Adipocyte (in vitro differentiated cells): ENCODE data around the gene PGAP3.
"Not testable (repeated sequence)": the region's sequence is repeated elsewhere in the genome, so short reads cannot be mapped to it uniquely, and the experiment has no call there.

Experiments used
- DNase-seq: peaks from one replicate; pipeline ENCODE4 v3.0.0-alpha.2; 2015; ENCODE audit warnings: low read depth
- H3K27me3 ChIP-seq: replicated peaks from 2 replicates; pipeline ENCODE4 v1.7.0; 2013; ENCODE audit warnings: mild to moderate bottlenecking, low read length, moderate library complexity; ENCODE audit not compliant: control insufficient read depth, insufficient read depth
- H3K36me3 ChIP-seq: 2 replicates; pipeline ENCODE4 v1.7.0; 2013; ENCODE audit warnings: low read length, mild to moderate bottlenecking, moderate library complexity; ENCODE audit not compliant: control insufficient read depth, insufficient read depth, severe bottlenecking
- H3K4me1 ChIP-seq: 2 replicates; pipeline ENCODE4 v1.7.0; 2013; ENCODE audit warnings: mild to moderate bottlenecking, low read length, moderate library complexity; ENCODE audit not compliant: control insufficient read depth, insufficient read depth
- H3K4me3 ChIP-seq: 2 replicates; pipeline ENCODE4 v1.7.0; 2013; ENCODE audit warnings: mild to moderate bottlenecking, low read length, moderate library complexity
- H3K9ac ChIP-seq: 2 replicates; pipeline ENCODE4 v1.7.0; 2013; ENCODE audit warnings: mild to moderate bottlenecking, low read length, moderate library complexity
- H3K9me3 ChIP-seq: 2 replicates; pipeline ENCODE4 v1.7.0; 2013; ENCODE audit warnings: mild to moderate bottlenecking, low read length, moderate library complexity; ENCODE audit not compliant: control insufficient read depth

Gene PGAP3

DNA sequence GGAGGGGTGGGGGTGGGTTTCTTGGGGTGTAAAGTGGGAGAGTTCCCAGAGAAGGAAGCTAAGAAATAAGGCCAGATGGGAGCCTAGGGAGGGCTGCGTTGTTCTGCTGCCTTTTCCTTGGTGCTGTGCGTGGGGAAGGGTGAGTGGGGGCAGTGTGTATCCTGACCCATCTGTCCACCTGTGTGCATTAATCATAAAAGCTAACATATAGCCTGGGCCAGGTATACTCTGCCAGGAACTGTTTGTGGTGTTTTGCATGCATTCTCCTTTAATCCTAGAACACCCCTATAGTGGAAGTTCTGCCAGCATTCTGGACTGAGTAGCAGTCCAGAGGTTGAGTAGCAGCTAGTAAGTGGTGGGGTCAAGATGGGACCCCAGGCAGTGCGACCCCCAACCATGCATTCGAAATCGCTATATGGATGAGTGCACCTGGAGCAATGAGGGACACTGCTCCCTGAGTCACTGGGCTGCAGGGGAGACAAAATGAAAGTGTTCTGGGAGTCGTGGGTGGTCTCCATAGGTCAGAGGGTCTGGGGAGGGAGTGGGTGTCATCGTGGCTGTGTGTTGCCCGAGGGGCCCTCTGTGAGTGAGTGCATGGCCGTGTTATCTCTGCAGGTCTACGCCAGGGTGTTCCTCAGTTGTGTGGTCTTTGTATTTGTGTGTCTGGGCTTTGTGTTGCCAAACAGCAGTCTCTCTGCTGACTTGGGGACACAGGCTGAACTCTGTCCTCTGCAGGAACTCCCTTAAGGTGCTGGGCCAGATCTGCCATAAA lies 13.3 kb upstream of the PGAP3 start:
- H3K9ac ChIP-seq, result peak overlapping the region; percentile 79
- H3K9me3 ChIP-seq, result no peaks in the 10 kb centered on the region
- peak overlapping the region; percentile 84 for H3K4me3 ChIP-seq
- H3K27me3 ChIP-seq, result no peaks in the 10 kb centered on the region
- H3K4me1 ChIP-seq, result peaks cover 8% of the 10 kb centered on the region
- H3K36me3 ChIP-seq, result no peaks in the 10 kb centered on the region
- no peak for DNase-seq

DNA sequence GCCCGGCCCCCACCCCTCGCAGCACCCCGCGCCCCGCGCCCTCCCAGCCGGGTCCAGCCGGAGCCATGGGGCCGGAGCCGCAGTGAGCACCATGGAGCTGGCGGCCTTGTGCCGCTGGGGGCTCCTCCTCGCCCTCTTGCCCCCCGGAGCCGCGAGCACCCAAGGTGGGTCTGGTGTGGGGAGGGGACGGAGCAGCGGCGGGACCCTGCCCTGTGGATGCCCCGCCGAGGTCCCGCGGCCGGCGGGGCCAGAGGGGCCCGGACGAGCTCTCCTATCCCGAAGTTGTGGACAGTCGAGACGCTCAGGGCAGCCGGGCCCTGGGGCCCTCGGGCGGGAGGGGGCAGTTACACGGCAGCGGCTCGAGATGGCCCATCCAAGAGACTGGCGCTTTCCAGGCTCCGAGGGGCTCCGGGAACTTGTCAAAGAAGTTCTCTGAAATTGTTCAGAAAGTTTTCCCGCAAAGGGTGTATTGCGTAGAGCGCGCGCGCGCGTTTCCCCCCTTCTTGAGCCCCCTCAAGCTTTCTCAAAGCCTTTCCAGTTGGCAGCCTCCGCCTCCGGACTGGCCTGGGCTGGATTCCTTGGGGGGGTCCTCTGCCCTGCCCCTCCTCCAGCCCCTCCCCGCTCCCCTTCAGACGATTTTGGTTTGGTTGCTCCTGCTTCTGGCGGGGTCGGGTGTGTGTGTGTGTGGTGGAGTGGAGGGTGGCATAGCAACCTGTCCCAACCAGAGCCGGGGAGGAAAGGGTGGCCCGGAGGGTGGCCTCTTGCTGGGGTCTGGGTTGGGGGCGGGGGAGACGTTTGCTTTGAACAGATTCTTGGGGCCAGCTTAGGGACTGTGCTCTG lies 12.5 kb upstream of the PGAP3 start:
- peak overlapping the region; percentile 84 for H3K4me3 ChIP-seq
- H3K4me1 ChIP-seq, result peaks cover 8% of the 10 kb centered on the region

DNA sequence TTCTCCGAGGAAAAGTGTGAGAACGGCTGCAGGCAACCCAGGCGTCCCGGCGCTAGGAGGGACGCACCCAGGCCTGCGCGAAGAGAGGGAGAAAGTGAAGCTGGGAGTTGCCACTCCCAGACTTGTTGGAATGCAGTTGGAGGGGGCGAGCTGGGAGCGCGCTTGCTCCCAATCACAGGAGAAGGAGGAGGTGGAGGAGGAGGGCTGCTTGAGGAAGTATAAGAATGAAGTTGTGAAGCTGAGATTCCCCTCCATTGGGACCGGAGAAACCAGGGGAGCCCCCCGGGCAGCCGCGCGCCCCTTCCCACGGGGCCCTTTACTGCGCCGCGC lies 11.9 kb upstream of the PGAP3 start, which contains the start of gene ERBB2:
Gene ERBB2, plus strand, starts transcription at position 247 of the 330 bp plus-strand sequence. CDS start 175 bp downstream, outside the sequence.
- Histone ChIP-seq H3K27me3 (no peaks in the 10 kb centered on the region), H3K36me3 (no peaks in the 10 kb centered on the region), H3K4me1 (peaks cover 8% of the 10 kb centered on the region), H3K4me3 (peak within 1 kb of the TSS; percentile 84), H3K9me3 (no peaks in the 10 kb centered on the region), H3K9ac (peak within 1 kb of the TSS; percentile 79)
- peak; percentile 93 for DNase-seq

More for the DNA sequence above, 12.5 kb upstream of the PGAP3 start:
- Histone ChIP-seq H3K9me3 (no peaks in the 10 kb centered on the region), H3K9ac (peak overlapping the region; percentile 79), H3K36me3 (no peaks in the 10 kb centered on the region), H3K27me3 (no peaks in the 10 kb centered on the region)
- DNase-seq, result peak; percentile 70

DNA sequence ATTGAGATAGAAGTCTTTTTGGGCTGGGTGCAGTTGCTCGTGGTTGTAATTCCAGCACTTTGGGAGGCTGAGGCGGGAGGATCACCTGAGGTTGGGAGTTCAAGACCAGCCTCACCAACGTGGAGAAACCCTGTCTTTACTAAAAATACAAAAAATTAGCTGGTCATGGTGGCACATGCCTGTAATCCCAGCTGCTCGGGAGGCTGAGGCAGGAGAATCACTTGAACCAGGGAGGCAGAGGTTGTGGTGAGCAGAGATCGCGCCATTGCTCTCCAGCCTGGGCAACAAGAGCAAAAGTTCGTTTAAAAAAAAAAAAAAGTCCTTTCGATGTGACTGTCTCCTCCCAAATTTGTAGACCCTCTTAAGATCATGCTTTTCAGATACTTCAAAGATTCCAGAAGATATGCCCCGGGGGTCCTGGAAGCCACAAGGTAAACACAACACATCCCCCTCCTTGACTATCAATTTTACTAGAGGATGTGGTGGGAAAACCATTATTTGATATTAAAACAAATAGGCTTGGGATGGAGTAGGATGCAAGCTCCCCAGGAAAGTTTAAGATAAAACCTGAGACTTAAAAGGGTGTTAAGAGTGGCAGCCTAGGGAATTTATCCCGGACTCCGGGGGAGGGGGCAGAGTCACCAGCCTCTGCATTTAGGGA lies 11.4 kb upstream of the PGAP3 start:
- peak overlapping the region; percentile 84 for H3K4me3 ChIP-seq
- DNase-seq, H3K36me3 ChIP-seq, H3K27me3 ChIP-seq, H3K4me1 ChIP-seq, H3K9me3 ChIP-seq: not testable (repeated sequence)
- peak overlapping the region; percentile 79 for H3K9ac ChIP-seq

GRCh38 chr17:39697961-39698360 lies 10.1 kb upstream of the PGAP3 start:
- H3K27me3 ChIP-seq, result no peaks in the 10 kb centered on the region
- DNase-seq, result no peak
- H3K36me3 ChIP-seq, result no peaks in the 10 kb centered on the region
- no peak overlapping the region for H3K4me3 ChIP-seq
- no peak overlapping the region for H3K9ac ChIP-seq
- H3K9me3 ChIP-seq, result no peaks in the 10 kb centered on the region
- H3K4me1 ChIP-seq, result peaks cover 8% of the 10 kb centered on the region

GRCh38 chr17:39696731-39697130 lies 8.9 kb upstream of the PGAP3 start:
- Histone ChIP-seq H3K36me3 (no peaks in the 10 kb centered on the region), H3K4me3 (no peak overlapping the region), H3K4me1 (peaks cover 8% of the 10 kb centered on the region), H3K9ac (no peak overlapping the region), H3K27me3 (no peaks in the 10 kb centered on the region), H3K9me3 (no peaks in the 10 kb centered on the region)
- DNase-seq, result no peak

DNA sequence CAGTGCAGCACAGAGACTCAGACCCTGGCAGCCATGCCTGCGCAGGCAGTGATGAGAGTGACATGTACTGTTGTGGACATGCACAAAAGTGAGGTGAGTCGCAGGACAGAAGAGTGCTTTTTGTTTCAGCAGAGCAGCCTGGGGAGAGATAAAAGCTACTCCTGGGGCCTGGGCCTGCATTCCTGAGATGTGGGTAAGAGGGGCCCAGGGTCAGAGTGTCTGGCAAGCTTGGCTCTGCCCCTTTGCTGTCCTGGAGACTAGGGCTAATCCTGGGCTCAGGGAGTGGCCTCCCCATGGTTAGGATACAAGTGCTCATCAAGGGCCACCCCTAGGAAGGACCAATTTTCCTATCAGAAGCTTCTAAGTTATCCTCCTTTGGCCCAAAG lies 7.2 kb upstream of the PGAP3 start:
- no peaks in the 10 kb centered on the region for H3K9me3 ChIP-seq
- no peak overlapping the region for H3K9ac ChIP-seq
- no peaks in the 10 kb centered on the region for H3K36me3 ChIP-seq
- H3K27me3 ChIP-seq, result no peaks in the 10 kb centered on the region
- peaks cover 3% of the 10 kb centered on the region for H3K4me1 ChIP-seq
- no peak for DNase-seq
- H3K4me3 ChIP-seq, result no peak overlapping the region

DNA sequence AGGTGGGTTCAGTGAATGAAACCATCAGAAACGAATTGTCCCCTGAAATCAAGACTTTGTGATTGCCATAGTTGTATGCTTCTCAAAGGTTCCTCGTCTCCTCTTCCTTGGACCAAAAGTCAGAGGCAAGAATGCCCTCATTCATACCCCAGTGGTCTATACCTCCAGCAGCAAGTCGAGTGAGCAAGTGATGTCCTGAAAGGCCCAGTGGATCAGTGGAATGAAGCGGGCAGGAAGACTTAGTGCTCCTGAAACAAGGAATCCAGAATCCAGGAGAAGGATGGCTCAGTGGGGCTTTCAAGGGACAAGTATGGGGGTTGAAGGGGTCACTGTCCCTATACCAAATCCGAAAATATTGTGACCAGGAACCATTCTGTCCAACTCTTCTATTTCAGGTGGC lies 6.7 kb upstream of the PGAP3 start:
- no peaks in the 10 kb centered on the region for H3K36me3 ChIP-seq
- DNase-seq, result no peak
- peaks cover 3% of the 10 kb centered on the region for H3K4me1 ChIP-seq
- no peak overlapping the region for H3K4me3 ChIP-seq
- no peaks in the 10 kb centered on the region for H3K9me3 ChIP-seq
- no peaks in the 10 kb centered on the region for H3K27me3 ChIP-seq
- no peak overlapping the region for H3K9ac ChIP-seq

DNA sequence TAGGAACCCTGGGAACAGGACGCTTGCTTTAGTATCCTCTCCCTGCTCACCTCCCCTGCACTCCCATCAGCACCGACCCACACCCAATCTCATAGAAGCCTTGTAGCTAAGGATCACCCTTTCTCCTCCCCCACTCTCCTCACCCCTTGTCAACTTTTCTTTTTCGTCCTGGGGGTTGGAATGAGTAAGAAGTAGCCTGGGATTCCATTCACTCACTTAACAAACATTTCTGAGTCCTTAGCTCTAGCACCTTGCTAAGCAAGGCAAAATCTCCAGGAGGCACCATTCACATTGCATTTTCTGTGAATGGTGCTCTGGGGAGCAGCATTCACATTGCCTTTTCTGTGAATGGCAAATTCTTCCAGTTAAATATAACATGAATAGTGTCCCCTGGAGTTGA lies 1.1 kb upstream of the PGAP3 start:
- Histone ChIP-seq H3K36me3 (no peaks in the 10 kb centered on the region), H3K9me3 (no peaks in the 10 kb centered on the region), H3K9ac (peak overlapping the region; percentile 89), H3K4me1 (peaks cover 13% of the 10 kb centered on the region), H3K4me3 (peak overlapping the region; percentile 100), H3K27me3 (no peaks in the 10 kb centered on the region)
- DNase-seq, result no peak

DNA sequence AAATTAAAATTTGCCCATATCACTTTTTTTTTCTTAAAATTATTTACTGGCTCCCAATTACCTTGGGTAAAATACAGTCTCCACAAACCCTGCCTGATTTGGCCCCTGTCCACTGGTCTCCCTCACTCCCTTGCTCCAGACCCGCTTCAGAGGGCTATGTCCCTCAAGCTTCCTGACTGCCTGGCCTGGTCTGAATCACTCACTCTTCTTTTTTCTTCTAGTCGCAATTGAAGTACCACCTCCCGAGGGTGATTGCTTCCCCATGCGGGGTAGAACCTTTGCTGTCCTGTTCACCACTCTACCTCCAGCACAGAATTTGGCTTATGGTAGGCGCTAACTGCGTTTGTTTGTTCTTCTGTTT lies 598 bp upstream of the PGAP3 start:
- peaks cover 13% of the 10 kb centered on the region for H3K4me1 ChIP-seq
- no peaks in the 10 kb centered on the region for H3K36me3 ChIP-seq
- H3K9me3 ChIP-seq, result no peaks in the 10 kb centered on the region
- peak overlapping the region; percentile 100 for H3K4me3 ChIP-seq
- H3K9ac ChIP-seq, result peak overlapping the region; percentile 89
- no peaks in the 10 kb centered on the region for H3K27me3 ChIP-seq
- DNase-seq, result peak; percentile 41

DNA sequence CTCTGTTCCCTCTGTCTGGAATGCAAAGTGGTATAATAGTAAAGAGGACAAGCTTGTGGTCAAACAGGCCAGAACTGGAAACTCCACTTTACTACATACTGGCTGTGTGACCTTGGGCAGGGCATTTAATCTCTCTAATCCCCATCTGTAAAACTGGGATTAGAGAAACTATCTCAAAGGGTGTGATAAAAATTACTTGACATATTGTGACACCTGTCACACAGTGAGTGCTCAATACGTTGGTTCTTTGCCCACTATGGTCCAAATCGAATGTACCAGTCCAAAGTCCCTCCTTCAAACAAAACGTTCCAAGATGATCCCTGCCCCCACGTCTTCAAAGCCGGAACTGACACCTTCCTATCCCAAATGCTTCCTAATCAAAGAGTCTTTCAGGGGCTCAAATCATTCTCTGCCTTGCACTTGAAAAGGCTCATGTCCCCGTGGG lies 734 bp downstream of the PGAP3 start:
- DNase-seq, result no peak
- Histone ChIP-seq H3K9me3 (no peaks in the 10 kb centered on the region), H3K4me3 (peak overlapping the region; percentile 100), H3K9ac (no peak overlapping the region), H3K4me1 (peaks cover 13% of the 10 kb centered on the region), H3K27me3 (no peaks in the 10 kb centered on the region), H3K36me3 (no peaks in the 10 kb centered on the region)
